Measurements from ENCODE around the gene VWA5A. TPM values are rescaled to one million over a fixed set of nuclear protein-coding genes. Genes with fewer than 3 reads are reported as not detected.

VWA5A gene
- total and polyA plus RNA-seq, 9 of the 15 experiments (the other 6 are each of a cell fraction or from before 2014, with no cell fraction given): 4.6 to 19.7 (median 6.9) TPM

GRCh38 chr11:124110201-124110600 is 5.0 kb upstream of the VWA5A start (continued):
- TF ChIP-seq CBX1 (IDR thresholded peaks at IDR 0.05; ENCODE audit: low read depth) (no peak), FOXJ2 (tag; IDR thresholded peaks at IDR 0.05) (no peak), KDM2B (CRISPR knock-in tag; IDR thresholded peaks at IDR 0.05) (no peak), NFXL1 (CRISPR knock-in tag; IDR thresholded peaks at IDR 0.05) (no peak), PRMT5 (CRISPR knock-in tag; IDR thresholded peaks at IDR 0.05) (no peak), PPARD (CRISPR knock-in tag; IDR thresholded peaks at IDR 0.05) (no peak), ZNF589 (CRISPR knock-in tag; IDR thresholded peaks at IDR 0.05; ENCODE audit: low read depth) (no peak), HEY1 (CRISPR knock-in tag; IDR thresholded peaks at IDR 0.05; ENCODE audit: borderline replicate concordance) (no peak), CCNT2 (IDR thresholded peaks at IDR 0.05; ENCODE audit: borderline replicate concordance, extremely low read depth, insufficient read length, low read depth, low read length) (no peak)
- TF ChIP-seq, protein P1, sequence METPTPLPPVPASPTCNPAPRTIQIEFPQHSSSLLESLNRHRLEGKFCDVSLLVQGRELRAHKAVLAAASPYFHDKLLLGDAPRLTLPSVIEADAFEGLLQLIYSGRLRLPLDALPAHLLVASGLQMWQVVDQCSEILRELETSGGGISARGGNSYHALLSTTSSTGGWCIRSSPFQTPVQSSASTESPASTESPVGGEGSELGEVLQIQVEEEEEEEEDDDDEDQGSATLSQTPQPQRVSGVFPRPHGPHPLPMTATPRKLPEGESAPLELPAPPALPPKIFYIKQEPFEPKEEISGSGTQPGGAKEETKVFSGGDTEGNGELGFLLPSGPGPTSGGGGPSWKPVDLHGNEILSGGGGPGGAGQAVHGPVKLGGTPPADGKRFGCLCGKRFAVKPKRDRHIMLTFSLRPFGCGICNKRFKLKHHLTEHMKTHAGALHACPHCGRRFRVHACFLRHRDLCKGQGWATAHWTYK (CRISPR knock-in tag; IDR thresholded peaks at IDR 0.05): no peak
- TF ChIP-seq, protein P2, sequence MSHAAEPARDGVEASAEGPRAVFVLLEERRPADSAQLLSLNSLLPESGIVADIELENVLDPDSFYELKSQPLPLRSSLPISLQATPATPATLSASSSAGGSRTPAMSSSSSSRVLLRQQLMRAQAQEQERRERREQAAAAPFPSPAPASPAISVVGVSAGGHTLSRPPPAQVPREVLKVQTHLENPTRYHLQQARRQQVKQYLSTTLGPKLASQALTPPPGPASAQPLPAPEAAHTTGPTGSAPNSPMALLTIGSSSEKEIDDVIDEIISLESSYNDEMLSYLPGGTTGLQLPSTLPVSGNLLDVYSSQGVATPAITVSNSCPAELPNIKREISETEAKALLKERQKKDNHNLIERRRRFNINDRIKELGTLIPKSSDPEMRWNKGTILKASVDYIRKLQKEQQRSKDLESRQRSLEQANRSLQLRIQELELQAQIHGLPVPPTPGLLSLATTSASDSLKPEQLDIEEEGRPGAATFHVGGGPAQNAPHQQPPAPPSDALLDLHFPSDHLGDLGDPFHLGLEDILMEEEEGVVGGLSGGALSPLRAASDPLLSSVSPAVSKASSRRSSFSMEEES (CRISPR knock-in tag; IDR thresholded peaks at IDR 0.05): no peak
- TF ChIP-seq, protein P3, sequence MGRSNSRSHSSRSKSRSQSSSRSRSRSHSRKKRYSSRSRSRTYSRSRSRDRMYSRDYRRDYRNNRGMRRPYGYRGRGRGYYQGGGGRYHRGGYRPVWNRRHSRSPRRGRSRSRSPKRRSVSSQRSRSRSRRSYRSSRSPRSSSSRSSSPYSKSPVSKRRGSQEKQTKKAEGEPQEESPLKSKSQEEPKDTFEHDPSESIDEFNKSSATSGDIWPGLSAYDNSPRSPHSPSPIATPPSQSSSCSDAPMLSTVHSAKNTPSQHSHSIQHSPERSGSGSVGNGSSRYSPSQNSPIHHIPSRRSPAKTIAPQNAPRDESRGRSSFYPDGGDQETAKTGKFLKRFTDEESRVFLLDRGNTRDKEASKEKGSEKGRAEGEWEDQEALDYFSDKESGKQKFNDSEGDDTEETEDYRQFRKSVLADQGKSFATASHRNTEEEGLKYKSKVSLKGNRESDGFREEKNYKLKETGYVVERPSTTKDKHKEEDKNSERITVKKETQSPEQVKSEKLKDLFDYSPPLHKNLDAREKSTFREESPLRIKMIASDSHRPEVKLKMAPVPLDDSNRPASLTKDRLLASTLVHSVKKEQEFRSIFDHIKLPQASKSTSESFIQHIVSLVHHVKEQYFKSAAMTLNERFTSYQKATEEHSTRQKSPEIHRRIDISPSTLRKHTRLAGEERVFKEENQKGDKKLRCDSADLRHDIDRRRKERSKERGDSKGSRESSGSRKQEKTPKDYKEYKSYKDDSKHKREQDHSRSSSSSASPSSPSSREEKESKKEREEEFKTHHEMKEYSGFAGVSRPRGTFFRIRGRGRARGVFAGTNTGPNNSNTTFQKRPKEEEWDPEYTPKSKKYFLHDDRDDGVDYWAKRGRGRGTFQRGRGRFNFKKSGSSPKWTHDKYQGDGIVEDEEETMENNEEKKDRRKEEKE (IDR thresholded peaks at IDR 0.05; ENCODE audit: borderline replicate concordance in 1 of 2, control insufficient read depth in 1 of 2, low read depth in 2 of 2, low read length in 1 of 2): no peak

Data from K562 (cell line).